Thyroid gland (tissue), 4 donors: ENCODE measurements around the gene COL10A1. TPM values are rescaled to one million over a fixed set of nuclear protein-coding genes. Genes with fewer than 3 reads are reported as not detected.

Experiments used
- DNase-seq, 2 donors: peaks; one replicate each; pipeline ENCODE4 v3.0.0-alpha.2; 2019
- H3K27ac ChIP-seq, 3 donors: fragments of 200-600 bp; sonication (generic); 1 replicate in 2 of 3; 2 replicates in 1 of 3; pipeline ENCODE4 v1.5.1; 2016 to 2019; ENCODE audit warnings: mild to moderate bottlenecking in 1 of 3, moderate library complexity in 1 of 3
- H3K27me3 ChIP-seq: fragments of 200-600 bp; sonication (generic); one replicate; pipeline ENCODE4 v1.5.1; 2019
- H3K36me3 ChIP-seq, 2 donors: fragments of 200-600 bp; sonication (generic); one replicate each; pipeline ENCODE4 v1.5.1; 2016 to 2019
- H3K4me1 ChIP-seq, 2 donors: fragments of 200-600 bp; sonication (generic); one replicate each; pipeline ENCODE4 v1.5.1; 2017 to 2019
- H3K4me3 ChIP-seq, 3 donors: fragments of 200-600 bp; sonication (generic); replicated peaks in 1 of 3; 1 replicate in 2 of 3; 2 replicates in 1 of 3; pipeline ENCODE4 v1.5.1; 2016; ENCODE audit warnings: mild to moderate bottlenecking in 1 of 3
- H3K9me3 ChIP-seq: fragments of 200-600 bp; sonication (generic); one replicate; pipeline ENCODE4 v1.5.1; 2017
- POLR2A ChIP-seq, 2 donors: fragments of 450-650 bp; IDR thresholded peaks; one replicate each; pipeline ENCODE4 v1.6.1; 2017; ENCODE audit warnings: antibody characterized with exemption in 2 of 2, mild to moderate bottlenecking in 2 of 2, moderate library complexity in 1 of 2
- WGBS, 2 donors: methylation state at CpG; one replicate each; pipeline ENCODE4 v1.1.5; 2017; 5-methylcytosine and 5-hydroxymethylcytosine counted together
- intact Hi-C: fragments of 100-400 bp; cut with DNase I; formaldehyde crosslinking; loops from one replicate; pipeline ENCODE4 v1.15.1; 2023
- total RNA-seq, 4 donors: library from RNA; depleted of rRNA; stranded (reverse); fragments of >200 nt; gene quantifications; one replicate each; pipeline ENCODE4 v1.2.3, GENCODE V29; 2016
- TF ChIP-seq, protein P1 (sequence below), 6 experiments: fragments of 200-600 bp in 3 of 6; fragments of 450-650 bp in 3 of 6; sonication (generic) in 3 of 6; IDR thresholded peaks; one replicate each; pipeline ENCODE4 v1.5.1; 2016 to 2019; ENCODE audit warnings: antibody characterized with exemption in 6 of 6, mild to moderate bottlenecking in 2 of 6, inconsistent platforms in 1 of 6, moderate library complexity in 1 of 6

COL10A1 gene
- total RNA-seq, 4 donors from 2014 or later = 0.78 TPM; not detected in 3

DNA sequence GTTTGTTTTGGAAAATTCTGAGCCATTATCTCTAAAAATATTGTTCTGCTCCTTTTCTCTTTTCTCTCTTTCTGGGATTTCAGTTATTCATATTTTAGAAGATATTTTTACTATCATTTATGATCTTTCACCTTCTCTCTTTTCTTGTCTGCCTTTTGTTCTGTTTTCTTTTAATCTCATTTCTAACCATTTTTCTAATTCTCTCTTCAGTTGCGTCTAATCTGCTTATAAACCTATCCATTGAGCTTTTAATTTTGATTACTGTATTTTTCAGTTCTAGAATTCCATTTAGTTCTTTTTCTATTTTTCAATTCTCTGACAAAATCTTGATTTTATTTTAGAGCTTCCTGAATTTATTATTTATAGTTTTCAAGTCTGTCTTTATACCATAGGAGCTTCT, 42.2 kb upstream of the COL10A1 start:
- intact Hi-C loops = no loop called here
- Histone ChIP-seq H3K27ac (no peak overlapping the region), H3K9me3 (no peaks in the 10 kb centered on the region), H3K4me3 (no peak overlapping the region), H3K4me1 (no peaks in the 10 kb centered on the region), H3K27me3 (no peaks in the 10 kb centered on the region), H3K36me3 (no peaks in the 10 kb centered on the region)
- DNase-seq = no peak
- 100% methylated on average over 1 of the region's 1 CpG for WGBS, 2 donors
- no peak for TF ChIP-seq POLR2A (IDR thresholded peaks at IDR 0.05)
- TF ChIP-seq, protein P1, sequence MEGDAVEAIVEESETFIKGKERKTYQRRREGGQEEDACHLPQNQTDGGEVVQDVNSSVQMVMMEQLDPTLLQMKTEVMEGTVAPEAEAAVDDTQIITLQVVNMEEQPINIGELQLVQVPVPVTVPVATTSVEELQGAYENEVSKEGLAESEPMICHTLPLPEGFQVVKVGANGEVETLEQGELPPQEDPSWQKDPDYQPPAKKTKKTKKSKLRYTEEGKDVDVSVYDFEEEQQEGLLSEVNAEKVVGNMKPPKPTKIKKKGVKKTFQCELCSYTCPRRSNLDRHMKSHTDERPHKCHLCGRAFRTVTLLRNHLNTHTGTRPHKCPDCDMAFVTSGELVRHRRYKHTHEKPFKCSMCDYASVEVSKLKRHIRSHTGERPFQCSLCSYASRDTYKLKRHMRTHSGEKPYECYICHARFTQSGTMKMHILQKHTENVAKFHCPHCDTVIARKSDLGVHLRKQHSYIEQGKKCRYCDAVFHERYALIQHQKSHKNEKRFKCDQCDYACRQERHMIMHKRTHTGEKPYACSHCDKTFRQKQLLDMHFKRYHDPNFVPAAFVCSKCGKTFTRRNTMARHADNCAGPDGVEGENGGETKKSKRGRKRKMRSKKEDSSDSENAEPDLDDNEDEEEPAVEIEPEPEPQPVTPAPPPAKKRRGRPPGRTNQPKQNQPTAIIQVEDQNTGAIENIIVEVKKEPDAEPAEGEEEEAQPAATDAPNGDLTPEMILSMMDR (IDR thresholded peaks at IDR 0.05) = no peak

DNA sequence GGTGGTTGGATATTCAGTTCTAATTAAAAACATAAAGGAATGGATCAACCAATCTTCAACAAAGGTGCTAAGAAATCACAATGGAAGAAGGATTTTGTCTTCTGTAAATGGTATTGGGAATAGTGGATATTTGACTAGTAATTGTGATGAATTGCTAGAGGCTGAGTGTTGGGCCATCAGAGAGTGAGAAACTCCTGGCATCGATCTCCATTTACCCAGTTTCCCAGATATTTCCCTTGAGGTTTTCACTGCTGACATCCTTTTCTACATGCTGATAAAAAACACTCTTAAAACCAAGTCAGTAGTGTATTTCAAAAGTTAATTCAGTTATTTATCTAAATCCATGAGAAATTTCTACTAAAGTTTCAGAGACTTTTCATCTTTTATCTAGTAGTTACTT, 40.4 kb upstream of the COL10A1 start:
- 81% methylated on average over 1 of the region's 1 CpG for WGBS, 2 donors
- no peak for DNase-seq
- TF ChIP-seq, protein P1 (IDR thresholded peaks at IDR 0.05) = no peak
- TF ChIP-seq POLR2A (IDR thresholded peaks at IDR 0.05) = no peak

DNA sequence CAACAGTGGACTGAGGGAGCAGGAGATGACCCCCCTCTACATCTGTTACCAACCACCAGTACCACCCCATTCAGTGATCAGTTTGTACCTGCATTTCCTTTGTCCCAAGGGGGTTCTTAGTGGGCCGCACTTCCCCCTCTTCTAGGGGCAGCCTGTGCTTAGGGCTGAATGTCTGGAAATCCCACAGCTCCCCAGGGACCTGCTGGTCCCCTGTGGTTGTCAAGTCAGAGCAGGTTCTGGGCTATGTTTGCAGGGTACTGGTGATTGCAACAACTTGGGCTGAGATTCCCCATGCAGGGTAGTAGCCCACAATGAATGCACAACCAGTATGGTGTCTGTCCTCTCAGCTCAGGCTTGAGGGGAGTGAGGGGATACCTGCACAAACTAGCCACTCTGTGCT, 39.7 kb upstream of the COL10A1 start:
- intact Hi-C loops = no loop called here
- WGBS, 2 donors = 100% methylated on average over 1 of the region's 1 CpG
- no peak overlapping the region for H3K27ac ChIP-seq
- H3K36me3 ChIP-seq = no peaks in the 10 kb centered on the region
- H3K4me3 ChIP-seq = no peak overlapping the region
- no peak for DNase-seq
- TF ChIP-seq, protein P1 (IDR thresholded peaks at IDR 0.05) = no peak
- TF ChIP-seq POLR2A (IDR thresholded peaks at IDR 0.05) = no peak
- no peaks in the 10 kb centered on the region for H3K9me3 ChIP-seq
- H3K4me1 ChIP-seq = no peaks in the 10 kb centered on the region
- H3K27me3 ChIP-seq = no peaks in the 10 kb centered on the region

More for the DNA sequence above, 40.4 kb upstream of the COL10A1 start:
- intact Hi-C loops = no loop called here
- H3K36me3 ChIP-seq = no peaks in the 10 kb centered on the region
- no peak overlapping the region for H3K4me3 ChIP-seq
- no peaks in the 10 kb centered on the region for H3K9me3 ChIP-seq
- H3K27ac ChIP-seq = no peak overlapping the region
- H3K27me3 ChIP-seq = no peaks in the 10 kb centered on the region
- H3K4me1 ChIP-seq = no peaks in the 10 kb centered on the region

DNA sequence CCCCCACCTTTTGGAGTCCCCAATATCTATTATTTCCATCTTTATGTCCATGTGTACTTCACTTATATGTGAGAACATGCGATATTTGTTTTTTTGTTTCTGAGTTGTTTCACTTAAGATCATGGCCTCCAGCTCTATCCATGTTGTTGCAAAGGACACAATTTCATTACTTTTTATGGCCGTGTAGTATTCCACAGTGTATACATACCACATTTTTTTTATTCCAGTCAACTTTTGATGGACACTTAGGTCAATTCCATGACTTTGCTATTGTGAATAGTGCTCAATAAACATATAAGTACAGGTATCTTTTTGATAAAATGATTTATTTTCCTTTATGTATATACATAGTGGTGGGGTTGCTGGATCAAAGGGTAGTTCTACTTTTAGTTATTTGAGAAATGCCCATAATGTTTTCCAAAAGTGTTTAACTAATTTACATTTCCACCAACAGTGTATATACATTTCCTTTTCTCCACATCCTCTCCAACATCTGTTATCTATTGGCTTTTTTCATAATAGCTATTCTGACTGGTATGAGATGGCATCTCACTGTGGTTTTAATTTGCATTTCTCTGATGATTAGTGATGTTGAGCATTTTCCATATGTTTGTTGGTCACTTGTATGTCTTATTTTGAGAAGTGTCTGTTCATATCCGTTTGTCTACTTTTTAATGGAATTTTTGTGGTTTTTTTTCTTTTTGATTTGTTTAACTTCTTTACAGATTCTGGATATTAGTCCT, 34.0 kb upstream of the COL10A1 start:
- no peaks in the 10 kb centered on the region for H3K27me3 ChIP-seq
- no peak for DNase-seq
- no peak overlapping the region for H3K27ac ChIP-seq
- intact Hi-C loops = no loop called here
- H3K4me1 ChIP-seq = no peaks in the 10 kb centered on the region
- H3K9me3 ChIP-seq = no peaks in the 10 kb centered on the region
- no peak overlapping the region for H3K4me3 ChIP-seq
- WGBS, 2 donors = 98 to 100% methylated on average over 3 of the region's 3 CpGs
- TF ChIP-seq POLR2A (IDR thresholded peaks at IDR 0.05) = no peak
- TF ChIP-seq, protein P1 (IDR thresholded peaks at IDR 0.05) = no peak
- no peaks in the 10 kb centered on the region for H3K36me3 ChIP-seq

DNA sequence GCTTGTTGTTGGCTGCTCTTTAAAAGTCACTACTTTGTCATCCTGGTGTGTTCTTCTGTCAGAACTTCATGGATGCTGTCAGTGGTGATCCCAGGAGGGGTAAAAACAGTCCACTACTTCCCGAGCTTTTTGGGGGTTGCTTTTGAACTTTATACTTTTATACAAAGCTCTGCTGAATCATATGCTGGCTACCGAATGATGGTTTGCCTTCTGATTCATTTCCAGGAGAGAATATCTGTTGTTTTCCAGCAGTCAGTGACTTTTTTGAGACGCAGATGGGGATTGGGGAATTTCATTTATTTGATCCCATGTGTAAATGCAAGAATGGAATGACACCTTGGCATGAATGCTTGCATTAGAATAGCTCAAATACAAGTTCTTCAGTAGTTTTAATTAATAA, 32.7 kb upstream of the COL10A1 start:
- TF ChIP-seq POLR2A (IDR thresholded peaks at IDR 0.05) = no peak
- TF ChIP-seq, protein P1 (IDR thresholded peaks at IDR 0.05) = no peak

More for the DNA sequence above, 32.7 kb upstream of the COL10A1 start:
- DNase-seq = no peak
- Histone ChIP-seq H3K27me3 (no peaks in the 10 kb centered on the region), H3K4me1 (no peaks in the 10 kb centered on the region), H3K27ac (no peak overlapping the region), H3K9me3 (no peaks in the 10 kb centered on the region), H3K4me3 (no peak overlapping the region), H3K36me3 (no peaks in the 10 kb centered on the region)
- intact Hi-C loops = no loop called here
- 65 to 75% methylated on average over 3 of the region's 3 CpGs for WGBS, 2 donors
